Activated T-cell treated with anti-CD3 and anti-CD28 coated beads for 24 hours (primary cell): Measurements from ENCODE around the gene CDKN2B.
"Not testable (repeated sequence)": the region's sequence is repeated elsewhere in the genome, so short reads cannot be mapped to it uniquely, and the experiment has no call there.

Source experiments
- DNase-seq: peaks from one replicate; pipeline ENCODE4 v3.0.0-alpha.2; 2020; ENCODE audit warnings: low read depth

The CDKN2B gene

DNA sequence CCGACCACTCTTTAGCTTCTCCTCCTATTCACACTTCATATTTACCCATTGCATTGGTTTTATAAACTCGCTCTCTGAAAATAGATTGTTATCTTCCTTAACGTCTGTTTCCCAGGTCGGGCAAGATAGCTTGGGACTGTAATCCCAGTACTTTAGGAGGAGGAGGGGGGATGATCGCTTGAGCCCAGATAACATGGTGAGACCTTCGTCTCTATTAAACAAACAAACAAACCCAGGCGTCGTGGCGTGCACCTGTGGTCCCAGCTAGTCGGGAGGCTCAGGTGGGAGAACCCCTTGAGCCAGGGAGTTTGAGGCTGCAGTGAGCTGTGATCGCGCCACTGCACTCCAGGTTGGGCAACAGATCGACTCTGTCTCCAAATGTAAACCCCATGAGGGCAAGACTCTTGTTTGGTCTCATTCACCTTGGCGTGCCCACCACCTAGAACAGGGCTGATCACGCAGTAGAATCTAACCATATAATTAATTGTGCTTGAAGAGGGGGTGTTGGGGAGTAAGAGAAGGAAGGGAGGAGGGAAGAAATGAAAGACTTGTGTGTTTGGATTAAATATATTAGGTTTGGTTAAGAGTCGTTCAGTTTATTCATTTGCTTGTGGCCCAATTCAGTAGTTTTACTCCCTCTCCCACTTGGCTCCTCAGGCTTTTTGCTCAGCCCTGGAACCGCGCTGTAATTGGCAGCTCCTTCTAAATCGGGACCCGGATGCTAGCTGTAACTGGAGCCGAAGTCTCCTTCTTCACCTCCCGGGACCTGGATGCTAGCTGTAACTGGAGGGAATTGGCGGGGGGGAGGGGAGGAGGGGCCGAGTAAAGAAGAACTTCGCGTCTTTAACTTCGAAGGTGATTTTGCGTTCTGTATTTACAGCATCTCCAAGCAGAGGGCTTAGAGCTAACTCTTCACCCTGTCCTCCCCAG lies 39.8 kb downstream of the CDKN2B start:
- DNase-seq: no peak

DNA sequence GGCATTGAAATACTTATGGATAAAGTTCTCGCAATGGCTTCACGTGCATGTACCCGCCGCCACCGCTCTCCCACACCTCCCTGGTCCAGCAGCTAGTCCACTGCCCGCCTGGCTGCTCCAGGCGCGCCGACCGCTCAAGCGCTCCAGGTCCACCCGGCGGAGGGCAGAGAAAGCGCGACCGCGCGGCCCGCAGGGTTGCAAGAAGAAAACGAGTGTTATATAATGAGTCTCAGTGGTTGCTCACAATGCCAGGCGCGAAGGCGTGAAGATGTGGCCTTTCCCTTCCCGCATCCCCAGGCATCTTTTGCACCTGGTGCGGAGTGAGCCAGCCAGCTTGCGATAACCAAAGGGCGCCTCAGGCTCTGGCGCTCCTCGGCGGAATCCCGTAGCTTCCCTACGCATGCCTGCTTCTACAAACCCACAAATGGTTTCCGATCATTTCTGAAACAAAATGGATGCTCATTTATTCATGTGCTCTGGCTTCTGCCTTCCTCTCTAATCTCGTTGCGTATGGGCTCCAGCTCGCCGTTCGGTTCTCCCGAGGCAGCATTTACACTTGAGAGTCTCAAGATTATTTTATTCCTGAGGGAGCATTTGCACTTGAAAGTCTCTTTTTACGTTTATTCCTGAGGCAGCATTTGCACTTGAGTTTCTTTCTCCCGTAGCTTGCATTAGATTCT lies 40.6 kb downstream of the CDKN2B start:
- no peak for DNase-seq

DNA sequence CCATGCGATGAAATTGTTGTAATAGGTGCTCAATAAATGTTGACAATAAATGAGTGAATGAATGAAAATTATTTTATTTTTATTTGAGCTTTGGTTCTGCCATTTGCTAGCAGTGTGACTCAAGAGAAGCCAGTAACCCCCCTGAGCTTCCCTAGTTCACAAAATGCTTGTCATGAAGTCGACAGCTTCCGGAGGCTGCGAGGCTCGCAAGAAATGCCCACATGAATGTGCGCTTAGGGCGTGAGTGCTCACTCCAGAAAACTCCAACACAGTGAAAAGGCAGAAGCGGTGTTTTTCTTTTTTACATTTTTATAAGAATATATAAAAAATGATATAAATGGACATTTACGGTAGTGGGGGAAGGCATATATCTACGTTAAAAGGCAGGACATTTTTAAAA lies 41.4 kb downstream of the CDKN2B start:
- no peak for DNase-seq

DNA sequence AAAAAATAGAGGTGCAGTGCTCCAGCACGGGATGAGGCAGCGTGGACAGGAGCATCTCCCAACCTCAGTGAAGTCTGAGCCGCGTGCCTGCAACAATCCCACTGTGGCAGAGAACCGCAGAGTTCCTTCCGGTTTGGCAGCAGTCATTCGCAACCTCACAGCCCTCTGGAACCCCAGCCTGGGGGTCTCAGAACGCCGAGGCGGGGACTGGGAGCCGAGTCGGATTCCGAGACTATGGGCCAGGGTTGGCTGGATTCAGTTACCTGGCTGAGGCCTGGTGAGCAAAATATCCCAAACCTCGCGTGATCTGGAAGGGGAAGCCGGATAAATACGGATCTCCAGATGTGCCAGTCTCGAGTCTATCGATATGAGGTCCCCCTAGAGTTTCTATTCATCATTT lies 41.9 kb downstream of the CDKN2B start:
- no peak for DNase-seq

DNA sequence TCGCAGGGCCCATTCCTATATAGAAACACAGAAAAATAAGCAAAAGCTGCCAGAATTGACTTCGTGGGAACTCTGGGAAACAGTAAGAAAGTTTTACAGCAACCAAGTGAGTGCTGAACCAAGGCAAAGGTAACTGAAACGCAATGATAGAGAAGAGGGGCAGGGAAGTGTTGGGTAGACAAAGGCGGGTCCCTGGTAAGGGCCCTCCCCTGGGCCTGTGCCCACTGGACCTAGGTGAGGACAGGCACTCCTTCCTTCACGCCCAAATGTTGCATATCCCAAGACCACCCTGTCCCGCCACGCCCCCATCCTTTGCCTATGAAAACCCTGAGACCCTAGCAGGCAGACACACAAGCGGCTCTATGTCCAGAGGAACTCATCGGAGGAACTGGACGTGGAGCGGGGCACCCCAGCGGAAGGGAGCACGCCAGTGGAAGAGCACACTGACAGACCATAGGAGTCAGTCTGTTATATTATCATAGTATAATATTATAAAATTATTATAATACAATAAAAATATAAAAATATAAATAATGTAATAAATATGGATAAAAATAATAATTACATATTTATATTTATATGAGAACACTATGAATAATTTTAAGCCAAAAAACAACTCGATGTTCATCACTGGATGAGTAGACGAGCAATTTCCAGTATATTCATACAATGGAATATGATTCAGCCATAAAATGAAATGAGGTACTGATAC lies 42.8 kb downstream of the CDKN2B start:
- no peak for DNase-seq

DNA sequence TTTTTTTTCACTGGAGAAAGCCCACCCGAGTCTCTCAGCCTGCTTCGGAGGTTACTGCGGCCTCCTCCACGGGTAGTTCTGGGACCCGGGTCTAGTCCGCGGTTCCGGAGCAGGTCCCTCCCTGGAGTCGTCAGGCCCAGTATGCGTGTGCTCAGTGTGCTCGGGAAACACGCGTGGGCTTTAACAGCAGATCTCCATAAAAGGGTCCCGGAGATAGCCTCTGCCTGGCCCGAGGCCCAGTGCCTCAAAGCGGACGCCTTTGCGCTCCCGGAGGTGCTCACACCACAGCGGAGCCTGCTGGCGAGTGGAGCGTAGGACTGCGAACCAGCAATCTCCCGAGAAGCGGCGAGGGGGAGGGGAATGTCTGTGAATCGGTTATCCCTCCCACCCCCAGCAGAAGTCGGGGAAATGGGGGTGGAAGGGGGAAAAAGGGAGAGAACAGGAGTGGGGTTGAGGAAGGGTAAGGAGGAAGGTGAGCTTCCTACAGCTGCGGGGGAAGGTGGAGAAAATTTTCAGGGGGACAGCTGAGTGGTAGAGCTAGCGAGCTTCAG lies 43.6 kb downstream of the CDKN2B start:
- DNase-seq: peak; percentile 16

DNA sequence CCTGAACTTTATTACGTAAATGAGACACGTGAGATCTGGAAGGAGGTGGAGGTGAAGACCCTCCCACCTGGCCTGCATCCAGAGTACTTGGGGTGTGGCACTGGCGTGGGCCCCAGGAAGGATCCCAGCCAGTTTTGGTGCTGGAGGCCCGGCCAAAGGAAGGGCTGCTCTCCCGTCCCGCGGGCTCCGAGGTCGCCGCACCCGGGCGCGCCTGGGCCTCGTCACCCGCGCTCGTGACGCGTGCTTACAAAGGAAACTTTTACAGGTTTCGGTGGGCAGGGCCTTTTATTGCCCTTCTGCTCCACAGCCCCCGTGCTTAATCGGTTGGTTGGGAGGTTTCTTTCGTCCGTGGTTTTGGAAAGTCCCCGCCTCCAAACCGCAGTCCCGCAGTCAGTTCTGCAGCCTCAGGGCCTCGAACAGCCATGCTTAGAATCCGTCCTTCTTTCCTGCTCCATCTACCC lies 44.1 kb downstream of the CDKN2B start:
- DNase-seq: peak; percentile 35

DNA sequence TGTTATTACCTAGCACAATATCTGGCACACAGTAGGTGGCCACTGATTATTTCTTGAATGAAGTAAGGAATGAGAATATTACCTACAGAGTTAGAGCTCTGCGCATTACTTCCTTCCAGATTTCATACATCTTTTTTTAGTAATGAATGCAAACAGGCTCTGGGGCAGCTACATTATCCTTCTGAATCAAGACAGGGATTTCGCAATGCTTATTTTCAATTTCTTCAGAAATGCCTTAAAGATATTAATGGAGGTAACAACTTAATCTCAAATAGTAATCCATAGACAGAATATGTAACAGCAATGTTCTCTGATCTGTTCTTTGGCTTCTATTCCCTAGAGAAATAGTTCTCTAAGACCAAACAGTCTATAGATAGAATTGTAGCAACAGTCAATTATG lies 47.5 kb downstream of the CDKN2B start:
- no peak for DNase-seq

DNA sequence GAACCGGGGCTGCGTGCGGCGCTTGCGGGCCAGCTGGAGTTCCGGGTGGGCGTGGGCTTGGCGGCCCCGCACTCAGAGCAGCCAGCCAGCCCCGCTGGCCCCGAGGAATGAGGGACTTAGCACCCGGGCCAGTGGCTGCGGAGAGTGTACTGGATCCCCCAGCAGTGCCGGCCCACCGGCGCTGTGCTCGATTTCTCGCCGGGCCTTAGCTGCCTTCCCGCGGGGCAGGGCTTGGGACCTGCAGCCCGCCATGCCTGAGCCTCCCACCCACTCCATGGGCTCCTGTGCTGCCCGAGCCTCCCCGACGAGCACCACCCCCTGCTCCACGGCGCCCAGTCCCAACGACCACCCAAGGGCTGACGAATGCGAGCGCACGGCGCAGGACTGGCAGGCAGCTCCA lies 49.8 kb downstream of the CDKN2B start:
- DNase-seq: not testable (repeated sequence)

DNA sequence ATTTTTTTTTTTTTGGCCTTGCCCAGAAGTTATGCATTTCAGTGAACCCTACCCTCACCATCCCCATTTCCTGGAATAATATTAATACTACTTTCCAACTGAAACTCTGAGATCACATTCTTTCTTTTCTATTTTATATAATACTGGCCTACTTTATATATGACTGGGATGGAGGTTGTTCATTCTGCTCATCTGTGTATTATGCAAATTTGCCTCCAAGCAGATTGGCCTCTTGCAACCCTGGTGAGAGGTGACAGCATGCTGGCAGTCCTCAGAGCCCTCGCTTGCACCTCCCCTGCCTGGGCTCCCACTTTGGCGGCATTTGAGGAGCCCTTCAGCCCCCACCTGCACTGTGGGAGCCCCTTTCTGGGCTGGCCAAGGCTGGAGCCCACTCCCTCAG lies 50.3 kb downstream of the CDKN2B start:
- no peak for DNase-seq
